Neural progenitor cell (in vitro differentiated cells): ENCODE data around the gene MFSD6L.
A peak's percentile ranks its signal among the peaks of the same experiment; 100 is the strongest.

Experiments
- CTCF ChIP-seq: fragments of 200-600 bp; sonication (generic); IDR thresholded peaks from 2 replicates; pipeline ENCODE4 v1.5.1; 2017; ENCODE audit warnings: antibody characterized with exemption, mild to moderate bottlenecking
- EZH2phosphoT487 ChIP-seq: fragments of 200-600 bp; sonication (generic); IDR thresholded peaks from 2 replicates; pipeline ENCODE4 v1.6.1; 2017; ENCODE audit warnings: antibody characterized with exemption

- TF ChIP-seq CTCF (peak; percentile 8), EZH2phosphoT487 (no peak)
Observed at GRCh38 chr17:8803531-8804420, 4.6 kb upstream of the MFSD6L start.
